Thyroid gland (tissue), 4 donors: Measurements from ENCODE around the gene TGFBR3.

Source experiments
- CTCF ChIP-seq, 6 experiments: fragments of 200-600 bp in 3 of 6; fragments of 450-650 bp in 3 of 6; sonication (generic) in 3 of 6; IDR thresholded peaks; one replicate each; pipeline ENCODE4 v1.5.1; 2016 to 2019; ENCODE audit warnings: antibody characterized with exemption in 6 of 6, mild to moderate bottlenecking in 2 of 6, inconsistent platforms in 1 of 6, moderate library complexity in 1 of 6
- POLR2A ChIP-seq, 2 donors: fragments of 450-650 bp; IDR thresholded peaks; one replicate each; pipeline ENCODE4 v1.6.1; 2017; ENCODE audit warnings: antibody characterized with exemption in 2 of 2, mild to moderate bottlenecking in 2 of 2, moderate library complexity in 1 of 2

GRCh38 chr1:91754348-91754747 is 131.6 kb downstream of the TGFBR3 start:
- no peak for TF ChIP-seq CTCF (IDR thresholded peaks at IDR 0.05)
- TF ChIP-seq POLR2A (IDR thresholded peaks at IDR 0.05), result no peak
